Left ventricle myocardium inferior (tissue), 1 donor: ENCODE measurements around the gene PDCD10. TPM values are rescaled to one million over a fixed set of nuclear protein-coding genes. Genes with fewer than 3 reads are reported as not detected.

Experiments
- DNase-seq: peaks from one replicate; pipeline ENCODE4 v3.0.0-alpha.2; 2020
- H3K27ac ChIP-seq: fragments of 200-600 bp; replicated peaks from 2 replicates; pipeline ENCODE4 v1.8.0; 2021
- H3K27me3 ChIP-seq: fragments of 200-600 bp; 2 replicates; pipeline ENCODE4 v1.8.0; 2021; ENCODE audit warnings: low read depth
- H3K36me3 ChIP-seq: fragments of 200-600 bp; 2 replicates; pipeline ENCODE4 v1.8.0; 2021
- H3K4me1 ChIP-seq: fragments of 200-600 bp; 2 replicates; pipeline ENCODE4 v1.8.0; 2021
- H3K4me3 ChIP-seq: fragments of 200-600 bp; 2 replicates; pipeline ENCODE4 v1.8.0; 2021; ENCODE audit warnings: mild to moderate bottlenecking, moderate library complexity
- H3K9me3 ChIP-seq: fragments of 200-600 bp; replicated peaks from 2 replicates; pipeline ENCODE4 v1.8.0; 2021
- CTCF ChIP-seq: fragments of 200-600 bp; IDR thresholded peaks from 2 replicates; pipeline ENCODE4 v1.8.0; 2021; ENCODE audit warnings: antibody characterized with exemption, mild to moderate bottlenecking, borderline replicate concordance
- intact Hi-C: fragments of 100-400 bp; cut with micrococcal nuclease; formaldehyde crosslinking; loops from one replicate; pipeline ENCODE4 v1.11.0; 2022
- total RNA-seq: library from RNA; stranded (reverse); fragmentation: NEBNext Ultra II Directional; extraction: Animal tissue kit (Norgen Biotek cat#: 25700); gene quantifications from one replicate; pipeline ENCODE4 v1.2.1, GENCODE V29; 2021
- donor health status: DM: no; HTN: yes; CAD: no; lungs with severe emphysema.

Gene PDCD10
- total RNA-seq, 1 donor from 2014 or later, result 35.1 TPM

GRCh38 chr3:167735233-167736138 is 794 bp upstream of the PDCD10 start, which contains the start of gene SERPINI1:
SERPINI1 (plus strand) TSS chr3:167735721; CDS start chr3:167789129, 53,408 bp downstream.
- H3K27ac ChIP-seq, result peak within 1 kb of the TSS; percentile 96
- intact Hi-C loops, result no loop called here
- H3K4me1 ChIP-seq, result peaks cover 63% of the 10 kb centered on the region
- peak; percentile 87 for DNase-seq
- no peaks in the 10 kb centered on the region for H3K36me3 ChIP-seq
- H3K4me3 ChIP-seq, result peak within 1 kb of the TSS; percentile 96
- H3K9me3 ChIP-seq, result no peaks in the 10 kb centered on the region
- no peaks in the 10 kb centered on the region for H3K27me3 ChIP-seq
- no peak for TF ChIP-seq CTCF

DNA sequence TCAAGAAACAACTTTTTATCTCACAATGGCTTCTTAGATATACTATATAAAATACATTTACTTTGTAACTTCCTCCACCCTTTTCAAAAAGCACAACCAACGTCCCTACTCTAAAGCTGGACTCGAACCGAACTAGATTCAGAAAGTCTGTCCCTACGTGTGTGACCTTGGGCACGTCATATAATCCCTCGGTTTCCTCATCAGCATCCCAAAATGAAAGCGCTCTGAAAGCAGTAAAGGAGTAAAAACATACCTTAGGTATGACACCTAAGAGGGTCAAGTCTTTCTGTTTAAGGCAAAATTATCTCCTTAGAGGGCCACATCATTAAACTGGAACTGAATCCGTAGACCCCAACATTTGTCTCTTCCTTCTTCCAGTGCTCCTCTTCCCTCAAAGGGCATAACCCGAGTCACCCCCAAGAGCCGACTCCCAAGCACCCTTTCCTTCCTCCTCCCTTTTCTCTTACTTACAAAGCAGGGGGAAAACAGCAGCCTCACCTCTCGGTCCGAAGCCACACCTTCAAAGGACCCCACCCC is 663 bp downstream of the PDCD10 start:
- Histone ChIP-seq H3K9me3 (no peaks in the 10 kb centered on the region), H3K36me3 (no peaks in the 10 kb centered on the region), H3K4me3 (peak overlapping the region; percentile 96), H3K27ac (peak overlapping the region; percentile 96), H3K4me1 (peaks cover 77% of the 10 kb centered on the region), H3K27me3 (no peaks in the 10 kb centered on the region)
- no peak for TF ChIP-seq CTCF
- no peak for DNase-seq
- intact Hi-C loops, result no loop called here

DNA sequence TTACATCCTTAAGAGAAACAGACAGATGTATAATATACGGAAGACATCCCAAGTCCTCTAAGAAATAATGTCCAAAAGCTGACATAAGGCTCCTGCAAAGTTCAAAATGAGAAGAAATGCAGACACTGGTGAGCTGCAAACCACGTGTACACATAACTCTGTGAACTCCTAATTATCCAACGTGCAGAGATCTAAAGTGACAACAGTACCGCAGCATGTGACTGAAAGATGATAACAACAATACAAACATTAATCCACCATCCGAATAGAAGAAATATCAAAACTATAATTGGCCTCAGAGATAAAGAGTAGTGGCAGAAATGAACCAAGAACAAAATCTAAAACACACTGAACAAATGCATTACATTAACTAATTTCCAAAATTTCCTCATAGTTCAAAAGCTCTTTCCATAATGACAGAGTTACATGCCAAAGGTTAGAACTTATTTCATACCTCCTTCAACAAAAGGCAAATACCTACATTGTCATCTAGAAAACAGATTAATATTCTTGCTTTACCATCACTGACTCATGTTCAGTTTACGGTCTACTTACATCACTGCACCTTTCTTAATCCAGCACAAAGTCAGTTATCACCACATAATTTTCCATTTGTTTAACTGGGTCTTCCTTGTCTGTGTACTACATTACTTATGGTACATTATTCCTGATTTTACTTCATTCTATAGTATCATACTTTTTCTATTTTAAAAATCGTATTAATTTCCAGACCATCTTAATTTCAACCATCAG is 2.2 kb downstream of the PDCD10 start:
- intact Hi-C loops, result no loop called here
- H3K27me3 ChIP-seq, result no peaks in the 10 kb centered on the region
- peaks cover 93% of the 10 kb centered on the region for H3K4me1 ChIP-seq
- no peaks in the 10 kb centered on the region for H3K9me3 ChIP-seq
- no peak overlapping the region for H3K27ac ChIP-seq
- no peak for DNase-seq
- peak overlapping the region; percentile 96 for H3K4me3 ChIP-seq
- TF ChIP-seq CTCF, result no peak
- H3K36me3 ChIP-seq, result no peaks in the 10 kb centered on the region

GRCh38 chr3:167731393-167731792 is 3.3 kb downstream of the PDCD10 start:
- peaks cover 97% of the 10 kb centered on the region for H3K4me1 ChIP-seq
- H3K9me3 ChIP-seq, result no peaks in the 10 kb centered on the region
- TF ChIP-seq CTCF, result no peak
- intact Hi-C loops, result no loop called here
- no peaks in the 10 kb centered on the region for H3K36me3 ChIP-seq
- no peak overlapping the region for H3K27ac ChIP-seq
- DNase-seq, result no peak
- H3K4me3 ChIP-seq, result no peak overlapping the region
- no peaks in the 10 kb centered on the region for H3K27me3 ChIP-seq

GRCh38 chr3:167729591-167729990 is 5.1 kb downstream of the PDCD10 start:
- DNase-seq, result no peak
- H3K27ac ChIP-seq, result peak overlapping the region; percentile 72
- TF ChIP-seq CTCF, result no peak
- H3K36me3 ChIP-seq, result no peaks in the 10 kb centered on the region
- H3K4me3 ChIP-seq, result no peak overlapping the region
- H3K9me3 ChIP-seq, result no peaks in the 10 kb centered on the region
- no peaks in the 10 kb centered on the region for H3K27me3 ChIP-seq
- peaks cover 97% of the 10 kb centered on the region for H3K4me1 ChIP-seq
- intact Hi-C loops, result no loop called here
